ENCODE measurements around the gene OOSP2.

OOSP2 gene, protein sequence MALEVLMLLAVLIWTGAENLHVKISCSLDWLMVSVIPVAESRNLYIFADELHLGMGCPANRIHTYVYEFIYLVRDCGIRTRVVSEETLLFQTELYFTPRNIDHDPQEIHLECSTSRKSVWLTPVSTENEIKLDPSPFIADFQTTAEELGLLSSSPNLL

DNA sequence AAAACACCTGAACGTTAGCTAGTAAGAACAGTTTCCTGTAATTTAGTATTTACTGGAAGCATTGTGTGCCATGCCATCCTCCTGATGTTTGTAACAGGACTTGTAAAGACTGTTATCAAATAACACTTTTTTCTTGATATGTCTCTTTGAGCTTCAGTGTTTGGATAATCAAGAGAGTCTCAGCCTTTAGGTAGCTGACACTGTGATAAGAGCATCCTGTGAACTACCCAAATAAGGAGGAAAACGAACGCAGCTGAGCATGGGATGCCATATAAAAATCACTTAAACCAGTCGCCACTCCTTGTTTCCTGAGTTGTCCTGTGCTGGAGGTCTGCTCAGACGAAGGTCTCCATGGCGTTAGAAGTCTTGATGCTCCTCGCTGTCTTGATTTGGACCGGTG is at the start of gene OOSP2:
TSS of gene OOSP2 (plus strand) at position 301 of the 400 bp plus-strand sequence. CDS start at position 352, 51 bp downstream.
- TF ChIP-seq, protein P1, sequence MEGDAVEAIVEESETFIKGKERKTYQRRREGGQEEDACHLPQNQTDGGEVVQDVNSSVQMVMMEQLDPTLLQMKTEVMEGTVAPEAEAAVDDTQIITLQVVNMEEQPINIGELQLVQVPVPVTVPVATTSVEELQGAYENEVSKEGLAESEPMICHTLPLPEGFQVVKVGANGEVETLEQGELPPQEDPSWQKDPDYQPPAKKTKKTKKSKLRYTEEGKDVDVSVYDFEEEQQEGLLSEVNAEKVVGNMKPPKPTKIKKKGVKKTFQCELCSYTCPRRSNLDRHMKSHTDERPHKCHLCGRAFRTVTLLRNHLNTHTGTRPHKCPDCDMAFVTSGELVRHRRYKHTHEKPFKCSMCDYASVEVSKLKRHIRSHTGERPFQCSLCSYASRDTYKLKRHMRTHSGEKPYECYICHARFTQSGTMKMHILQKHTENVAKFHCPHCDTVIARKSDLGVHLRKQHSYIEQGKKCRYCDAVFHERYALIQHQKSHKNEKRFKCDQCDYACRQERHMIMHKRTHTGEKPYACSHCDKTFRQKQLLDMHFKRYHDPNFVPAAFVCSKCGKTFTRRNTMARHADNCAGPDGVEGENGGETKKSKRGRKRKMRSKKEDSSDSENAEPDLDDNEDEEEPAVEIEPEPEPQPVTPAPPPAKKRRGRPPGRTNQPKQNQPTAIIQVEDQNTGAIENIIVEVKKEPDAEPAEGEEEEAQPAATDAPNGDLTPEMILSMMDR (IDR thresholded peaks at IDR 0.05; ENCODE audit: extremely low read depth, missing control alignments), result no peak
- no peak for DNase-seq (ENCODE audit: low spot score)

DNA sequence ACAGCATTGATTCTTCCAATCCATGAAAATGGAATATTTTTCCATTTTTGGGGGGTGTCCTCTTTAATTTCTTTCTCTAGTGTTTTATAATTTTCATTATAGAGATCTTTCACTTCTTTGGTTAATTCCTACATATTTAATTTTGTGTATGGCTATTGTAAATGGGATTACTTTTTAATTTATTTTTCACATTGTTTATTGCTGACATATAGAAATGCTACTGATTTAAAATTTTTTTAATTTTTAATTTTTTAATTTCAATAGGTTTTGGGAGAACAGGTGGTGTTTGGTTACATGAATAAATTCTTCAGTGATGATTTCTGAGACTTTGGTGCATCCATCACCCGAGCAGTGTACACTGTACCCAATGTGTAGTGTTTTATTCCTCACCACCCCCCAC is 49.8 kb upstream of the OOSP2 start:
- TF ChIP-seq, protein P1 (IDR thresholded peaks at IDR 0.05; ENCODE audit: extremely low read depth, missing control alignments), result no peak
- no peak for DNase-seq (ENCODE audit: low spot score)

DNA sequence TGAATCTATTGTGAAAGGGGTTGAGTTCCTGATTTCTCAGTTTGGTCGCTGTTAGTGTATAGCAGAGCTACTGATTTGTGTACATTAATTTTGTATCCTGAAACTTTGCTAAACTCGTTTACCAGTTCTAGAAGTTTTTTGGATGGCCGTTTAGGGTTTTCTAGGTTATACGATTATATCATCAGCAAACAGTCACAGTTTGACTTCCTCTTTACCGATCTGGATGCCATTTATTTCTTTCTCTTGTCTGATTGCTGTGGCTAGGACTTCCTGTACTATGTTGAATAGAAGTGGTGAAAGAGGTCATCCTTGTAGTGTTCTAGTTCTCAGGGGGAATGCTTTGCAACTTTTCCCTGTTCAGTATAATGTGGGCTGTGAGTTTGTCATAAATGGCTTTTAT is 47.8 kb upstream of the OOSP2 start:
- TF ChIP-seq, protein P1 (IDR thresholded peaks at IDR 0.05; ENCODE audit: extremely low read depth, missing control alignments), result no peak
- no peak for DNase-seq (ENCODE audit: low spot score)

DNA sequence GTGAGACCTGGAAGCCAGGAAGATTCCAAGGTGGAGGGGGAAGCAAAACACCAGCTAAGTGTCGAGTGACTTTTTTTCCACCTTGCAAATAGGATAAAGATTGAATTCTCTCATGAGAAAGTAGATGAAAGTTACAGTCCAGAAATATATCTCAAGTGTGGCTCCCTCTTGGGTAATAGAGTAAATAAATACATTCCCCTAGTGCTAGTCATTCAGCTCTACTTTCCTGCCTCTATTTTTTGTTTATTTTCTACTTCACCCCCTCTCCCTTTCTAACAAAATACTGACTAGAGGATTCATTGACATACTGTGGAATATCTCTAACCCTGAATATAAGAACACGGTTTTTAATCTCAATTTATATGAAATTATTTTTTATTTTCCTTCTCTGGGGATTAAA is 42.4 kb upstream of the OOSP2 start:
- TF ChIP-seq, protein P1 (IDR thresholded peaks at IDR 0.05; ENCODE audit: extremely low read depth, missing control alignments), result no peak
- DNase-seq (ENCODE audit: low spot score), result no peak

DNA sequence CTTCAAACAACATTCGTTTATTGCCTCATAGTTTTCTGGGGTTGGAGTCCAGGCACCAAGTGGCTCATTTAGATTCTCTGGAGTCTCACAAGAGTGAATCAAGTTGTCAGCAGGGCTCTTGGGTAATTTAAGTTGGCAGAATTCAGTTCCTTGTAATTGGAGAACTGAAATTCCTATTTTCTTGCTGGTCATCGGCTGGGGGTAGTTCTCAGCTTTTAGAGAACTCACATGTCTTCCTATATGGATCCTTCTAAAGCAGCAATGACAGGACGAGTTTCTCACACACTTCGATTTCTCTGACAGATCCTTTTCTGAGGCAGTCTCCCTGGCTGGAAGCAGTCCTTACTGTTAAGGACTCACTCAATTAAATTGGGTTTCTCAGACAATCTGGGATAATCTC is 40.5 kb upstream of the OOSP2 start:
- DNase-seq (ENCODE audit: low spot score), result no peak
- TF ChIP-seq, protein P1 (IDR thresholded peaks at IDR 0.05; ENCODE audit: extremely low read depth, missing control alignments), result no peak

DNA sequence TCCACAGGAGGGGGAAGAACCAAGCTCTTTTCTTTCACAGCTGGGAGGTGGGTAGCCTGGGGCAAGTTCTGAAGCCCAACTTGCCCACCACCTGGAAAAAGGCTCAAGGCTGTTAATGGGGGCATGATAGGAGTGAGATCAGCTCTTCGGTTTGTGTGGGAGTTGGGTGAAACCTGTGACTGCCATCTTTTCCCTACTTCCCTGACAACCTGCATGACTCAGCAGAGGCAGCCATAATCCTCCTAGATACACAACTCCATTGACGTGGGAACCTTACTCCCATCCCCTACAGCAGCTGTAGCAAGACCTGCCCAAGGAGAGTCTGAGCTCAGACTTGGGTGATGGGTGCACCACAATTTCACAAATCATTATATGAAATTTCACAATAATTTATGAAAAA is 36.5 kb upstream of the OOSP2 start:
- TF ChIP-seq, protein P1 (IDR thresholded peaks at IDR 0.05; ENCODE audit: extremely low read depth, missing control alignments), result no peak
- DNase-seq (ENCODE audit: low spot score), result no peak

DNA sequence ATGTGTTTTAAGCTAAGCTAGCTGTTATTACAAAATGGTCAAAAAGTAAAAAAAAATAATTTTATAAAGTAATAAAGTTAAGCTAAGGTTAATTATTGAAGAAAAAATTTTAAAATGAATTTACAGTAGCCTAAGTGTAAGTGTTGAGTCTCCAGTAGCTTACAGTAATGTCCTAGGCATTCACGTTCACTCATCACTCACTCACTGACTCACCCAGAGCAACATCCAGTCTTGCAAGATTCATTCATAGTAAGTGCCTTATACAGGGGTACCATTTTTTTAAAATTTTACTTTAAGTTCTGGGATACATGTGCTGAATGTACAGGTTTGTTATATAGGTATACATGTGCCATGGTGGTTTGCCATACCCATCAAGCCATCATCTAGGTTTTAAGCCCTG is 34.8 kb upstream of the OOSP2 start:
- no peak for DNase-seq (ENCODE audit: low spot score)
- TF ChIP-seq, protein P1 (IDR thresholded peaks at IDR 0.05; ENCODE audit: extremely low read depth, missing control alignments), result no peak
